Osteocyte (in vitro differentiated cells): Measurements from ENCODE around the gene SEPTIN10. TPM values are rescaled to one million over a fixed set of nuclear protein-coding genes. Genes with fewer than 3 reads are reported as not detected.

Experiments
- DNase-seq: peaks from one replicate; pipeline ENCODE4 v3.0.0; 2021; ENCODE audit warnings: mixed read lengths; ENCODE audit not compliant: unreplicated experiment; ENCODE audit errors: extremely low spot score
- H3K27ac Mint-ChIP-seq: one replicate; pipeline ENCODE4 v1.8.0; 2021; ENCODE audit warnings: mild to moderate bottlenecking, mixed read lengths; ENCODE audit not compliant: unreplicated experiment
- H3K27me3 Mint-ChIP-seq: one replicate; pipeline ENCODE4 v1.8.0; 2021; ENCODE audit warnings: mixed read lengths; ENCODE audit not compliant: unreplicated experiment
- H3K36me3 Mint-ChIP-seq: one replicate; pipeline ENCODE4 v1.8.0; 2021; ENCODE audit warnings: mixed read lengths; ENCODE audit not compliant: unreplicated experiment
- H3K4me1 Mint-ChIP-seq: one replicate; pipeline ENCODE4 v1.8.0; 2021; ENCODE audit warnings: mixed read lengths; ENCODE audit not compliant: unreplicated experiment
- H3K4me3 Mint-ChIP-seq: one replicate; pipeline ENCODE4 v1.8.0; 2021; ENCODE audit warnings: mild to moderate bottlenecking, moderate library complexity, mixed read lengths; ENCODE audit not compliant: unreplicated experiment
- H3K9me3 Mint-ChIP-seq: one replicate; pipeline ENCODE4 v1.8.0; 2021; ENCODE audit warnings: mixed read lengths; ENCODE audit not compliant: unreplicated experiment
- CTCF ChIP-seq: fragments of 200-600 bp; sonication (generic); IDR thresholded peaks from 2 replicates; pipeline ENCODE4 v1.5.0; 2021; ENCODE audit warnings: antibody characterized with exemption, mild to moderate bottlenecking, moderate library complexity
- total RNA-seq: library from RNA; stranded (reverse); gene quantifications from 2 replicates; pipeline ENCODE4 v1.2.1, GENCODE V29; 2021

The SEPTIN10 gene
- total RNA-seq, 1 donor from 2014 or later = 109 TPM

DNA sequence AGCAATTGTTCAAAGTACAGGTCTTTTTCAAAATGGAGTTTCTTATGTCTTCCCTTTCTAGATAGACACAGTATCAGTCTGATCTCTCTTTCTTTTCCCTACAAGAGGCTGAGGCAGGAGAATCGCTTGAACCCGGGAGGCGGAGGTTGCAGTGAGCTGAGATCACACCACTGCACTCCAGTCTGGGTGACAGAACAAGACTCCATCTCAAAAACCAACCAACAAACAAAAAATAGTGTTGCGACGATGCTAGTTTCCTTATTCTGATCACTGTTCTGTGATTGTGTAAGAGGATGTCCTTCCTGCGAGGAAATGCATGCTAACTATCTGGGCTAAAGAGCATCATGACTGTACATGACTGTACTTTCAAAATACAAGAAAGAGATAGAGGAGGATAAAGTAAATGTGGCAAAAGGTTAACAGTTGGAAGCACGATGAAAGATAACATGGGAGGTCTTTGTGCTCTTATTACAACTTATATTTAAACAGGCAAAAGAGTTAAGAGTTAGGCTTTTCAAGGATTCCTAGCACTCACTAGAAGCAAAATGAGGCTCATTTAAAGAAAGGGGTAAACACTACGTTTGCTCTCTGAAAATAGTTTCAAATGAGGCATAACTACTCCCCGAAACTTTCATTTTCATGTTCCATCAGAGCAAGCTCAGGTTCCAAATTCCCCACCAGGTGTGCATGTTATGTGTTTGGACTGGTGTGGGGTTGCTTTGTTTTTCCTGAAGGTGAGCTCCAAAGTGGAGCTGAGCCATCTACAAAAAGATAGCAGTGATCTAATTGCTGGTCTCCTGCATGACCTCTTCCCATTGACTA, 24.2 kb upstream of the SEPTIN10 start:
- TF ChIP-seq CTCF = no peak
- H3K4me1 Mint-ChIP-seq = peaks cover 5% of the 10 kb centered on the region
- H3K4me3 Mint-ChIP-seq = no peak overlapping the region
- no peaks in the 10 kb centered on the region for H3K9me3 Mint-ChIP-seq
- H3K36me3 Mint-ChIP-seq = no peaks in the 10 kb centered on the region
- no peak overlapping the region for H3K27ac Mint-ChIP-seq
- no peak for DNase-seq
- no peaks in the 10 kb centered on the region for H3K27me3 Mint-ChIP-seq

DNA sequence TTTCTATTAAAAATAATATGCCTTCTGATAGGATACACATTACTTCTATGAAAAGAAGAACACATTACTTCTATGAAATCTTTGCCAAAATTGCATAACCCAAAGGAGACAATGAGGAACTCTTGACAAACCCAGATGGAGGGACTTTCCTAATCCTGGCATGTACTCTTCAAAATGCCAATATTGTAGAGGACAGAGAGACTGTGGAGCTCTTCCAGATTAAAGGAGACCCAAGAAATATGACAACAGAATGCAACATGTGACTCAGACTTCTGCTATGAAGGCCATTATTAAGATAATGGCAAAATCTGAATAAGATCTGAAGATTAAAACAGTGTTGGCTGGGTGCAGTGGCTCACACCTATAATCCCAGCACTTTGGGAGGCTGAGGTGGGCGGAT, 22.6 kb upstream of the SEPTIN10 start:
- Mint-ChIP-seq H3K27me3 (no peaks in the 10 kb centered on the region), H3K9me3 (no peaks in the 10 kb centered on the region), H3K36me3 (no peaks in the 10 kb centered on the region), H3K4me3 (no peak overlapping the region), H3K4me1 (peaks cover 5% of the 10 kb centered on the region), H3K27ac (no peak overlapping the region)
- TF ChIP-seq CTCF = no peak
- DNase-seq = no peak

DNA sequence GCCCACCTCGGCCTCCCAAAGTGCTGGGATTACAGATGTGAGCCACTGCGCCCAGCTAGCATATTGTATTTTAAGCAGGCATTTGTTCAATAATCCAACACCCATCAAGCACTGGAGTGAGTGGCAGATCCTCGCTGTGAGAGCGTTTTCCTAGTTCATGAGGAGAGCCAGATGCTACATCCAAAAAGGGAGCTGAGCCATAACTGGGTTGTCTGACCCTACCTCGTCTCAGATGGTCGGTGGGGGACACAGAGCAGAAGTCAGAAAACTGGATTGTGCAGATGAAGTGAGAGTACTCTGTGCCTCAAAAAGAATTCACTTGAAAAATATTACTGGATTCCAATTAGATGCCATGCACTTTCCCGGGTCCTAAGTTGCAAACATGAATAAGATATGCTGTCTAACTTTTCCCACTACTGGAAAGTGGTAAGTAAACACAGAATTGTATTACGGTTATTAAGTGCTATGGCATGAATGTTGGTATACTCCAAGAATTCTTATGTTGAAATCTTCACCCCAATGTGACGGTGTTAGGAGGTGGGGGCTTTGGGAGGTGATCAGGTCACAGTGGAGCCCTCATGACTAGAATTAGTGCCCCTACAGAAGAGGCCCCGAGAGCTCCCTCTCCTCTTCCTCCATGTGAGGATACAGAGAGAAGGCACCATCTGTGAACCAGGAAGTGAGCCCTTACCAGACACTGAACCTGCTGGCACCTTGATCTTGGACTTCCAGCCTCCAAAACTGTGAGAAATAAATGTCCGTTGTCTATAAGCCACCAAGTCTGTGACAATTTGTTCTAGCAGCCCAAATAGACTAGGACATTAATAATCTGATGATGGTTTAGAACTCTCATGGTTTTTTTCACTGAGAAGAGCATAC, 21.9 kb upstream of the SEPTIN10 start:
- DNase-seq = no peak
- Mint-ChIP-seq H3K36me3 (no peaks in the 10 kb centered on the region), H3K9me3 (no peaks in the 10 kb centered on the region), H3K4me3 (no peak overlapping the region), H3K4me1 (peaks cover 5% of the 10 kb centered on the region), H3K27ac (no peak overlapping the region), H3K27me3 (no peaks in the 10 kb centered on the region)
- TF ChIP-seq CTCF = no peak

DNA sequence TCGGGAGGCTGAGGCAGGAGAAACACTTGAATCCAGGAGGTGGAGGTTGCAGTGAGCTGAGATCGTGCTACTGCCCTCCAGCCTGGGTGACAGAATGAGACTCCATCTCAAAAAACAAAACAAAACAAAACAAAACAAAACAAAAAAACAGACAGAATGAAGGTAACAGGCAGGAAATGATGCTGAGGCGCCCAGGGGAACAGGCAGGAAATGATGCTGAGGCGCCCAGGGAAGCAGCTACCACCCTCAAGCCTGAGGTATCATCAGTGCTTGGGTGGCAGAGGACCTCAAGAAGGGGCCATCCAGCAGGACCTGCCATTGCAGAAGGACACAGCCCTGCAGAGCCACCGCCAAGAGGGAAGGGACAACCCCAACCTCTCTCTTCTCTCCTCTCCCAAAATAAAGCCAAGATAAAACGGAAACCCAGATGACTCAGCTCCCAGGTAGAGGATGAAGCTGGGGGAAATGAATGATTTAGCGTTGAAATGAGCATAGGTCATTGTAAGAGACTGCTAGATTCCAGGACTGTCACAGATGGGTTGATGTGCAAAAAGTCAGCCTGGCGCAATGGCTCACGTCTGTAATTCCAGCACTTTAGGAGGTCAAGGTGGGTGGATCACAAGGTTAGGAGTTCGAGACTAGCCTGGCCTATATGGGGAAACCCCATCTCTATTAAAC, 19.7 kb upstream of the SEPTIN10 start:
- TF ChIP-seq CTCF = no peak
- Mint-ChIP-seq H3K4me1 (peaks cover 2% of the 10 kb centered on the region), H3K36me3 (no peaks in the 10 kb centered on the region), H3K27ac (no peak overlapping the region), H3K9me3 (no peaks in the 10 kb centered on the region), H3K4me3 (no peak overlapping the region), H3K27me3 (no peaks in the 10 kb centered on the region)
- no peak for DNase-seq
